Coronary artery (tissue), 2 donors: ENCODE measurements around the gene SLC39A6.

Experiments
- DNase-seq: peaks from one replicate; pipeline ENCODE4 v3.0.0-alpha.2; 2017; ENCODE audit warnings: low spot score
- H3K27ac ChIP-seq, 2 donors: fragments of 200-600 bp; sonication (generic); one replicate each; pipeline ENCODE4 v1.5.1; 2016 to 2019
- H3K4me3 ChIP-seq: fragments of 200-600 bp; sonication (generic); 2 replicates; pipeline ENCODE4 v1.5.1; 2016; ENCODE audit warnings: mild to moderate bottlenecking, moderate library complexity
- TF ChIP-seq, protein P1 (sequence below): fragments of 200-600 bp; sonication (generic); IDR thresholded peaks from one replicate; pipeline ENCODE4 v1.5.1; 2019; ENCODE audit warnings: antibody characterized with exemption

Gene SLC39A6

DNA sequence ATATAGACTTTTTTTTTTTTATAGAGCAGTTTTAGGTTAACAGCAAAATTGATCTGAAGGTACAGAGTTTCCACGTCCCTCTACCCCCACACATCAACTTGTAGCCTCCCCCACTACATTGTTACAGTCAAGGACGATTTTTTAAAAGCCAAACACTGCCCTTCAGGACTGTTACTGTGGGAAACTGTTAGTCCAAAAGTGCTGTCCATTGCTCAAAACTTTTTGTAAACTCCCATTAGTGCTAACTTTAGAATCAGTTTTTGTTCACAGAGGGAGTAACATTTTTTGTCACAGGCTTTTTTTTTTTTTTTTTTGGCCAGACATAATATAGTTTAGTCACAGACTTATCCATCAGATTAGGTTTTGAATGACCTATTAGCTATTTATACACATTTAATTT lies 24.6 kb upstream of the SLC39A6 start:
- TF ChIP-seq, protein P1, sequence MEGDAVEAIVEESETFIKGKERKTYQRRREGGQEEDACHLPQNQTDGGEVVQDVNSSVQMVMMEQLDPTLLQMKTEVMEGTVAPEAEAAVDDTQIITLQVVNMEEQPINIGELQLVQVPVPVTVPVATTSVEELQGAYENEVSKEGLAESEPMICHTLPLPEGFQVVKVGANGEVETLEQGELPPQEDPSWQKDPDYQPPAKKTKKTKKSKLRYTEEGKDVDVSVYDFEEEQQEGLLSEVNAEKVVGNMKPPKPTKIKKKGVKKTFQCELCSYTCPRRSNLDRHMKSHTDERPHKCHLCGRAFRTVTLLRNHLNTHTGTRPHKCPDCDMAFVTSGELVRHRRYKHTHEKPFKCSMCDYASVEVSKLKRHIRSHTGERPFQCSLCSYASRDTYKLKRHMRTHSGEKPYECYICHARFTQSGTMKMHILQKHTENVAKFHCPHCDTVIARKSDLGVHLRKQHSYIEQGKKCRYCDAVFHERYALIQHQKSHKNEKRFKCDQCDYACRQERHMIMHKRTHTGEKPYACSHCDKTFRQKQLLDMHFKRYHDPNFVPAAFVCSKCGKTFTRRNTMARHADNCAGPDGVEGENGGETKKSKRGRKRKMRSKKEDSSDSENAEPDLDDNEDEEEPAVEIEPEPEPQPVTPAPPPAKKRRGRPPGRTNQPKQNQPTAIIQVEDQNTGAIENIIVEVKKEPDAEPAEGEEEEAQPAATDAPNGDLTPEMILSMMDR, result no peak
- H3K27ac ChIP-seq, result no peak overlapping the region
- no peak for DNase-seq
- H3K4me3 ChIP-seq, result no peak overlapping the region

DNA sequence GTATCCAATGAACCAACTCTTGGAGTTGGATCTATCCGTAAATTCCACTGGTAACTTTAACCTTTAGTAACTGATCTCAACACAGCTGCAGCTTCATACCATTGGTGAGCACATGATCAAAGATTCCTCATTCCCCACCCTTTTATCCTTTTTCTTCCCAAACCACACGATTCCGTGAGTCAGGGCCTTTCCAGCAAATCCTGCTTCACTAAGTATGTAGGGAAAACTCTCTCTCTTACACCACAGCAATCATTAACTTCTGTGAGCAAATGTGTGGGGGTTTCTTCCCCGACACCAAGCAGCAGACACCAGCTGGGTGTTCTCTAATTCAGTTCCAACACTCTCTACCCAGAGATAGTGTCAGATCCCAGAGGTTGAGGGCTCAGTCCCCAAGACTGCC lies 24.1 kb upstream of the SLC39A6 start:
- H3K4me3 ChIP-seq, result no peak overlapping the region
- TF ChIP-seq, protein P1, result no peak
- peak overlapping the region; percentile 2 to 27 for H3K27ac ChIP-seq
- DNase-seq, result no peak

DNA sequence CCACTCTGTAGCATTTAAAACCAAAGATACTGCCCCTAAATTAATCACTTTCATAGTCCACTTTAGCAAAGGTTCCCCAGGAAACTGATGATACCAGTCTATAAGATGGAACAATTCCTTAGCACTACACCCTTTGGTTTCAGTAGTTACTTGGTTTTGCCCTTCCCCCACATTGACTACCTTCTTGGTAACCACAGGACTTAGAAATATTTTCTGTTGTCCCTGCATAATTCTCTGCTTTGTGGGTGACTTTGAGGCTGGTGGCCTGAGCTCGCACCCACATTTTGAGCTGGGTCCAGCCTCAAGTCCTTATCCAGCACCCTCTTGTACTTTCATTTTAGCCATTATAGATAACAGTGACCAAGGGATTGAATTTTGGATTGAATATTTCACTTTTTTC lies 23.6 kb upstream of the SLC39A6 start:
- DNase-seq, result no peak
- TF ChIP-seq, protein P1, result no peak

DNA sequence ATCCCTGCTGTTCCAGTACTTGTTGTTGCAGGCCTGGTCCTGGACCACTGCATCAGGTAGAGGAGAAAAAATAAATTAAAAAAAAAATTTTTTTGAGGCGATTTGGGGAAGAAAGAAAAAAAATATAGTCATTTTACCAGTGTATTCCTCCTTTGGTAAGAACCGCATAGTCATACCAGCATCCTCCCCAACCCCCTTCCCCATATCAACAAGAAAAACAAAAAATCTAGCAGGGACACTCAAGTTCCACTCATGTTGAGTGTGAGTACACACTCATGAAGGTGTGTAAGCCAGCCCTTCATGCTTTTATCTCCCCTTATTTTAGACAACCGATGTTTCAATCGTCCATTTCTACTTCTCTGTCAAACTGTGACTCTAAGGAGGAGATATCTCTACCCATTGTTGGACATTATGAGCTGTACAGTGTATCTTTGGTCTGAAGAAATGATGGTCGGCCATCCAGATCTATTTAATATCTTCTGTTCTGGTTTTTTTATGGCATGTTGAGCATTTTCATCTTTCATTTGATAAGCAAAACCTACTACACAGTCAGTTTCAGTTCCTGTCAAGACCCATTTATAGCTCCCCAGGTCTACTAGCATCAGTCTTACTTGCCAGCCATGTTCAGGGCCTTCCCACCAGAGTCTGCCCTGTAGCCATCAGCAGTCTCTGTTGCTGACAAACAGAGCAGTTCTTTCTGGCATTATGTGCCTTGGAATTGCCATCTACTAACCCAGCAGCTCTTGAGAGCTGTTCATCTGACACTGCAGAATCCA lies 20.6 kb upstream of the SLC39A6 start:
- DNase-seq, result no peak
- Histone ChIP-seq H3K4me3 (no peak overlapping the region), H3K27ac (no peak overlapping the region)
- TF ChIP-seq, protein P1, result no peak

More for the DNA sequence above, 23.6 kb upstream of the SLC39A6 start:
- peak overlapping the region in 1 of 2 donors; percentile 2 for H3K27ac ChIP-seq
- no peak overlapping the region for H3K4me3 ChIP-seq

DNA sequence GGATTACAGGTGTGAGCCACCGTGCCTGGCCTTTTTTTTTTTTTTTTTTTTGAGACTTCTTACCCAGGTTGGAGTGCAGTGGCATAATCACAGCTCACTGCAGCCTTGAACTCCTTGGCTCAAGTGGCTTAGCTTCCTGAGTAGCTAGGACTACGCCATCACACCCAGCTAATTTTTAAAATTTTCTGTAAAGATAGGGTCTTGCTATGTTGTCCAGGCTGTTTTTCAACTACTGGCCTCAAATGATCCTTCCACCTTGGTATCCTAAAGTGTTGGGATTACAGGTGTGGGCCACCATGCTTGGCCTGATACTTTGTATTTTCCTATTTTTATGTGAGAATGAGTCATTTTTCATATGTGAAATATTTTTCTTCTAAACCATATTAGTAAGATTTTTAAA lies 14.3 kb upstream of the SLC39A6 start:
- TF ChIP-seq, protein P1, result no peak
- H3K27ac ChIP-seq, result no peak overlapping the region
- H3K4me3 ChIP-seq, result no peak overlapping the region
- DNase-seq, result no peak

DNA sequence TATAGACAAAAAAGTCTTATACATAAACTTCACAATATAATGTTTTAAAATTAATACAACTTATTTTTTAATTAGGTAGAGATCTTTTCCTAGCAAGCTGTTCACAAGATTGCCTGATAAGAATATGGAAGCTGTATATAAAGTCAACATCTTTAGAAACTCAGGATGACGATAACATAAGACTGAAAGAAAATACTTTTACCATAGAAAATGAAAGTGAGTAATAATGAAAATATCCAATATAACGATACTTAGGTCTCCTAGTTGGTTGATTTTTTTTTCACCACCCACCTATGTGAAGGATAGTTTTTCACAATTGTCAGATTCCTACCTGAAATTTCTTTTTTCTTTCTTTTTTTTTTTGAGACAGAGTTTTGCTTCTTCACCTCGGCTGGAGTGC lies 13.6 kb upstream of the SLC39A6 start:
- DNase-seq, result no peak
- Histone ChIP-seq H3K4me3 (no peak overlapping the region), H3K27ac (no peak overlapping the region)
- TF ChIP-seq, protein P1, result no peak

DNA sequence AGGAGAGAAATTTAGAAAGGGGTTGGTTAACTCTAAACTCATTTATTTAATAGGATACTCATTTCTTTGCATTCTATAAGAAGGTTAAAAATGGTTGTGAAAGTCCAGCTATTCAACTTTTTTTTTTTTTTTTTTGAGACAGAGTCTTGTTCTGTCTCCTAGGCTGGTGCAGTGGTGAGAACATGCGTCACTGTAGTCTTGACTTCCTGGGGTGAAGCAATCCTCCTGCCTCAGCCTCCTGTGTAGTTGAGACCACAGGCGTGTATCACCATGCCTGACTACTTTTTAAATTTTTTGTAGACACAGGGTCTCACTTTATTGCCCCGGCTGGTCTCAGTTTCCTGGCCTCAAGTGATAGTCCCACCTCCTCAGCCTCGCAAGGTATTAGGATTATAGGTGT lies 12.4 kb upstream of the SLC39A6 start:
- no peak for DNase-seq
- H3K4me3 ChIP-seq, result no peak overlapping the region
- no peak overlapping the region for H3K27ac ChIP-seq
- TF ChIP-seq, protein P1, result no peak
